HepG2 (cell line): ENCODE data around the gene LDLRAD3. TPM values are rescaled to one million over a fixed set of nuclear protein-coding genes. Genes with fewer than 3 reads are reported as not detected.

Experiments used
- FOXO1 ChIP-seq: sonication (generic); formaldehyde crosslinking; IDR thresholded peaks from 2 replicates; pipeline ENCODE4 v1.4.0; 2020; ENCODE audit warnings: missing genetic modification reagents
- SRF ChIP-seq: IDR thresholded peaks from 2 replicates; pipeline ENCODE4 v1.6.1; 2011; ENCODE audit warnings: mild to moderate bottlenecking, low read depth, low read length, moderate library complexity
- ZBTB40 ChIP-seq, 2 experiments: fragments of 450-650 bp in 1 of 2; sonication (generic) in 1 of 2; formaldehyde crosslinking in 1 of 2; IDR thresholded peaks; 2 replicates each; pipeline versions ENCODE4 v1.6.1 to v1.8.0; 2016 to 2022; ENCODE audit warnings: antibody characterized with exemption in 1 of 2, mild to moderate bottlenecking in 1 of 2, missing genetic modification reagents in 1 of 2
- polyA plus RNA-seq, 8 experiments: library from polyadenylated mRNA; depleted of rRNA in 3 of 8; stranded (reverse) in 7 of 8; unstranded in 1 of 8; fragments of >200 nt; fragmentation: Illumina TruSeq in 4 of 8; extraction: Trizol in 4 of 8; gene quantifications; 2 replicates each; pipeline versions ENCODE4 v1.2.1 to v1.2.3, GENCODE V29; 2011 to 2016; ENCODE audit warnings: low read depth in 4 of 8, missing spikeins in 1 of 8, mixed read lengths in 1 of 8; ENCODE audit not compliant: insufficient read depth in 1 of 8
- total RNA-seq, 5 experiments: library from RNA; depleted of rRNA; stranded (reverse); fragments of >200 nt; fragmentation: Illumina TruSeq; extraction: Trizol; gene quantifications; 2 replicates each; pipeline ENCODE4 v1.2.3, GENCODE V29; 2016; ENCODE audit warnings: low read depth in 1 of 5

The LDLRAD3 gene
- total and polyA plus RNA-seq, 2 of the 13 experiments (the other 11 are each of a cell fraction or from before 2014, with no cell fraction given) = 0.50 to 0.60 TPM

- TF ChIP-seq ZBTB40 (IDR thresholded peaks at IDR 0.05) (no peak), ZBTB40 (CRISPR knock-in tag; IDR thresholded peaks at IDR 0.05) (no peak), FOXO1 (no peak), SRF (no peak)
Measured at GRCh38 chr11:36229091-36229705, 285.3 kb downstream of the LDLRAD3 start (continued).
